Urinary bladder (tissue), 4 donors: ENCODE results near the gene NPAS3. TPM values are rescaled to one million over a fixed set of nuclear protein-coding genes. Genes with fewer than 3 reads are reported as not detected.

Experiments used
- DNase-seq: peaks from one replicate; pipeline ENCODE4 v3.0.0-alpha.2; 2015; ENCODE audit errors: extremely low spot score
- H3K27ac ChIP-seq: one replicate; pipeline ENCODE4 v1.5.1; 2013; ENCODE audit warnings: low read depth, mild to moderate bottlenecking, moderate library complexity
- H3K36me3 ChIP-seq: one replicate; pipeline ENCODE4 v1.6.1; 2013; ENCODE audit warnings: mild to moderate bottlenecking, moderate library complexity; ENCODE audit not compliant: insufficient read depth
- H3K4me1 ChIP-seq: one replicate; pipeline ENCODE4 v1.6.1; 2013; ENCODE audit warnings: mild to moderate bottlenecking, moderate library complexity; ENCODE audit not compliant: insufficient read depth
- H3K4me3 ChIP-seq: one replicate; pipeline ENCODE4 v1.5.1; 2013; ENCODE audit warnings: low read depth, low read length
- WGBS: extraction: QIAGEN DNeasy Blood & Tissue Kit; methylation state at CpG from one replicate; pipeline ENCODE4 v1.1.7; 2013; 5-methylcytosine and 5-hydroxymethylcytosine counted together
- polyA plus RNA-seq: library from polyadenylated mRNA; stranded (reverse); fragments of 200-250 nt; gene quantifications from one replicate; pipeline ENCODE4 v1.2.3, GENCODE V29; 2013
- total RNA-seq: library from RNA; depleted of rRNA; stranded (reverse); fragments of >200 nt; gene quantifications from one replicate; pipeline ENCODE4 v1.2.3, GENCODE V29; 2014
- donor health status: healthy with polysubstance abuse.
- donor health status: healthy.

The NPAS3 gene
- total and polyA plus RNA-seq, 2 donors, result 1.0 to 7.1 TPM

DNA sequence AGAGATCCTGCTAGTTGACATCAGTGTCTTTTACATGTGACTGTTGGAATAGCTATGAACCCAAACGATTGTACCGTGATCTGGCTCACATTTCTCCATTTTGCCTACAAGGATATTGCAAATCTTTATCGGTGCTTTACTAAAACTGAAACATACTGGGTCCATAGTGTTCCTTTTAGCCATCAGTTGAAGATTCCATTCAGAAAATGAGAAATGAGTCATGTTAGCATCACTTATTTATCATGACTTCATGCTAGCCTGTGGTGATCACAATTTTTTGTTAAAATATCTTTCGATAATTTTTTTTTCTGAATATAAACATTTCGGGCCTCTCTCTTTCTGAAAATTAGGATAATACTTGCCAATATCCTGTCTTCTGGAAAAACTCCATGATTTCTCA lies 801.9 kb downstream of the NPAS3 start:
- 87% methylated on average over 5 of the region's 5 CpGs for WGBS
- H3K36me3 ChIP-seq, result no peaks in the 10 kb centered on the region

DNA sequence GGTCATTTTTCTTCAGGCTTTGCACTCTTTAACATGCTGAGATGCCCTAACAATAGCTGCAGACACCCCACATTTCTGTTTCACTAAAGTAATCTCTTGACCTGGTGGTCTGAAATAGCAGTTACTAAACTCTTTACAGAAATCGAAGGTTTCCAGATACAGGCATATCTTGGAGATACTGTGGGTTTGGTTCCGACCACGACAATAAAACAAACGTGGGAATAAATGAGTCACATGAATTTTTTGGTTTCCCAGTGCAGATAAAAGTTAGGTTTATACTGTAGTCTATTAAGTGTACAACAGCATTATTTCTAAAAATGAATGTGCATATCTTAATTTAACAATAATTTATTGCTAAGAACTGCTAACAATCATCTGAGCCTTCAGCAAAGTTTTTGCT lies 803.5 kb downstream of the NPAS3 start:
- 76% methylated on average over 4 of the region's 4 CpGs for WGBS
- H3K27ac ChIP-seq, result no peak overlapping the region
- no peaks in the 10 kb centered on the region for H3K4me1 ChIP-seq
- H3K4me3 ChIP-seq, result no peak overlapping the region
- H3K36me3 ChIP-seq, result no peaks in the 10 kb centered on the region
- DNase-seq, result no peak

More for the DNA sequence above, 801.9 kb downstream of the NPAS3 start:
- Histone ChIP-seq H3K27ac (no peak overlapping the region), H3K4me3 (no peak overlapping the region), H3K4me1 (no peaks in the 10 kb centered on the region)
- DNase-seq, result no peak

DNA sequence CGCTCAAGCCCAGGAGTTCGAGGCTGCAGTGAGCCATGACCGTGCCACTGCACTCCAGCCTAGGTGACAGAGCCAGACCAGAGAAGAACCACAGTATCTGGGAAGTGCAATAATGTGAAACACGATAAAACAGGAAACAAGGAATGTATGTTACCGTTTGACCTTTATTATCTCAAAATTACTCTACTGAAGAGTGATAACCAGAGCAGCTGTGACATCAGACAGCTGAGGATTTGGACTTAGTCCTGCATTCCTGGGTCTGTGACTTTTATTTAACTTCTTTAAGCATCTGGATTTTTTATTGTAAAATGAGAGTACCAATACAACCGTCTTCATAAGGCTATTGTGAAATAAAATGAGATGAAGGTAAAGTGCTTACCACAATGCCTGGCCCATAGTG lies 806.5 kb downstream of the NPAS3 start:
- no peaks in the 10 kb centered on the region for H3K4me1 ChIP-seq
- no peaks in the 10 kb centered on the region for H3K36me3 ChIP-seq
- WGBS, result 63% methylated on average over 6 of the region's 6 CpGs
- H3K27ac ChIP-seq, result no peak overlapping the region
- no peak for DNase-seq
- no peak overlapping the region for H3K4me3 ChIP-seq

DNA sequence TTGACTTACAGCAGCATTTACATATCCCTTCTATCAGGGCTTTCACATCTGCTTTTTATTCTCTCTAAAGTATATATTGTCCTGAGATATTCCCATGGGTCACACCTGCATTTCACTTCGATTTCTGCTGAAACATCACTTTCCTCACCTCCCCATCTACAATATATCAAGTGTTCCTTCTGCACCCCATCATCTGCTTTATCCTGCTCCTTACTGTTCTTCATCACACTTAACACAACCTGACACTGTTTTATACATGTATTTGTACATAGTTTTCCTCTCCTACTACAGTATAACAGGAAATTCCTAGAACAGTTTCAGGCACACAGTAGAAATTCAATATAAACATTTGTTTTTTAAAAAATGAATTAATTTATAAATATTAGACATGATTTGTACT lies 809.1 kb downstream of the NPAS3 start:
- DNase-seq, result no peak
- H3K4me3 ChIP-seq, result no peak overlapping the region
- 69% methylated on average over 1 of the region's 1 CpG for WGBS
- no peak overlapping the region for H3K27ac ChIP-seq
- no peaks in the 10 kb centered on the region for H3K4me1 ChIP-seq
- H3K36me3 ChIP-seq, result no peaks in the 10 kb centered on the region

DNA sequence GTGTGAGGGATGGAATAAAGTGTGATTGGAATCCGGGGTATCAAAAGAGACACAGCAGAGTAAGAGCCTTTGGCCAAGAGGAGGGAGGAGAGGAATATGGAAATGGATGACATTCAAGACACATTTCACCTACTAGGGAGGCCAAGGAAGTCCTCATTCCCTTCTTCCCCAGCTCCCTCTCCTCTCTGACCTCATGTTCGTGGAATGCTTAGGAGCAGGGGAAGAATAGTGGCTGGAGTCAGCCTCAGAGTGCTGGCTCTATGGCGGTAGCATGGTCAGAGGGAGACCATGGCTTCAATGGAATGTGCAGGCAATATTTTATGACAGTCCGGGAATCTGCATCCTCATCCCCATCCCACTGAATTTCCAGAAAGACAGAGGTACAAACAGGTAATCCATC lies 815.6 kb downstream of the NPAS3 start:
- H3K4me1 ChIP-seq, result no peaks in the 10 kb centered on the region
- no peak overlapping the region for H3K27ac ChIP-seq
- H3K4me3 ChIP-seq, result no peak overlapping the region
- DNase-seq, result no peak
- no peaks in the 10 kb centered on the region for H3K36me3 ChIP-seq
- WGBS, result 74% methylated on average over 4 of the region's 4 CpGs

DNA sequence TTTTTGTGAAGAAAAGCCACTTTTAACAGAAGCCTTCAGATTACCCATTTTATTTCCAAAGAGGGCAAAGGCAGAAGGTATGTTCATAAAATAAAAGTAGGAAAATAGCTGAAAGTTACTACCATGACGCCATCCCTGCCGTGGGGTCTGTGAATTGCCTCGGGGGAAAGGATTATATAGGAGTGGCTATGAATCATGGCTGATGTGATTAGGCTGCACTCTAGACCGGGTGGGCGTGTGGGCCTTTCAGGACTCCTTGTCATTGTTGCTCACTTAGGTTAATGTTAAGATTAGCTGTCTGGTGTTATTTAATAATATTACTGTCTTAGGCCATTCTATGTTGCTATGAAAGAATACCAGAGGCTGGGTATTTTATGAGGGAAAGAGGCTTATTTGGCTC lies 816.7 kb downstream of the NPAS3 start:
- Histone ChIP-seq H3K36me3 (no peaks in the 10 kb centered on the region), H3K27ac (no peak overlapping the region), H3K4me1 (no peaks in the 10 kb centered on the region), H3K4me3 (no peak overlapping the region)
- no peak for DNase-seq
- 82% methylated on average over 5 of the region's 5 CpGs for WGBS

DNA sequence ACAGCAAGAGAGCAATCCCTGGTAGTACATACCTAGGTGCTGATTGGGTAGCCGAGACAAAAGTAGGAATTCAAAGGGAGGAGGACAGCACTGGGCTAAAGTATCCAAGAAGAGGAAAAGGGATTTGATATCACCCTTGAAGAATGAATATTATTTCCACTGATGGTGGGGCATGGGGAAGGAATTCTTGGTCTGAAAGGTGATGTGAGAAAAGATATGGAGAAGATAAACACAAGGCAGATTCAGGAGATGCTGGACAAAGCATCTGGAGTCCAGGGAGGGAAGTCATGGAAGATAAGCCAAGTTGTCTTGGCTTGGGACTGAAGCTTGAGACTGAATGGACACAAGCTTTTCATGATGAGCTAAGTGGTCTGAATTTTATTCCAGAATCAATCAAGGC lies 818.2 kb downstream of the NPAS3 start:
- no peaks in the 10 kb centered on the region for H3K4me1 ChIP-seq
- no peaks in the 10 kb centered on the region for H3K36me3 ChIP-seq
- WGBS, result 96% methylated on average over 1 of the region's 1 CpG
- no peak overlapping the region for H3K27ac ChIP-seq
- H3K4me3 ChIP-seq, result no peak overlapping the region
- DNase-seq, result no peak

DNA sequence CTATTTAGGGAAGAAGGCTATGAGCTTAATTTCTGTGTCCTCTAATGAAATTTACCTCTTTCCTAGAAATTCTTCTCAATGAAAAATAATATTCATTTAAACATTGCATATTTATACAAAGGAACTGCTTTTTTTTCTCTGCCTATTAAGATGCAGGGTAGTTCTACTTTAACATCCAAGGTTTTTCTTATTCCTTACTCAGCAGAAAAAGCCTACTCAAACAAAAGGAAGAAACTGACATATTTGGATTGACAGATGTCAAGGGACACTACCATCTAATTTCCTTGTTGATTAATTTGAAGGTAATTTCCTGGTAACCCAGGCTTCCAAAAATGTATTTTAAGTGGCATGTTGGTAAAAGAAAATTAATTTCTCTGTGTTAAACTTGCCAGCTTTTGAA lies 819.9 kb downstream of the NPAS3 start:
- H3K36me3 ChIP-seq, result no peaks in the 10 kb centered on the region
- no peak overlapping the region for H3K4me3 ChIP-seq
- no peaks in the 10 kb centered on the region for H3K4me1 ChIP-seq
- H3K27ac ChIP-seq, result no peak overlapping the region
- DNase-seq, result no peak

DNA sequence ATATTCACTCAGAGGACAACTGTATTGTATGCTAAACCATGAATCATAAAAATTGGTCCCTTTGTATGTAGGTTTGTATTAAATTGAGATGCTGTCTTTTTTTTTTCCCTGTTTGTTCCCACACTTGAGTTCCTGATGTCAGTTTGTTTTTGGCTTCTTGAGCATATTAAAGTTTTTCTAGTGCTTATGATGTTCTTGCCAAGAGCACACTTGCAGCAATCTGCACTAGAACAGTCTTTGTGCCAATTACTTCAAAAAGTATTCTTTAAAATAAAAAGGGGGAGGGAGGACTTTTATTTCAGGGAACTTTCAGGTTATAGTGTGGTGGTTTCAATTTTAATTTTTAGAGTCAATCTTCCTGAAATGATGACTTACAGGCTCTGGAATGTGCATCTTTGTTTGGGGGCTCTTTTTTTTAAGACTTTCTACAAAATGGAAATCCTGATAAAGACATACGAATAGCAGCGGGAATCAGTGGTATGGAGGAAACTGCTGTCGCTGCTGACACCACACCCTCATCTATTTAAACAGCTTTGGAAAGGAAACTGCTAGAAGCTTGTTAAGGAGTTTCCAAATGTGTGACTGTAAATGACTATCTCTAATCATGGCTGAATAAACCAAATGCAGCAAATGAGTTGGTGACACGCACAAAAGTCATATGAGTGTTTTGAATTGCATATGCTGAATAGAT lies 823.6 kb downstream of the NPAS3 start:
- no peak for DNase-seq
- Histone ChIP-seq H3K27ac (no peak overlapping the region), H3K36me3 (no peaks in the 10 kb centered on the region), H3K4me3 (no peak overlapping the region), H3K4me1 (no peaks in the 10 kb centered on the region)
- WGBS, result 33% methylated on average over 4 of the region's 4 CpGs

DNA sequence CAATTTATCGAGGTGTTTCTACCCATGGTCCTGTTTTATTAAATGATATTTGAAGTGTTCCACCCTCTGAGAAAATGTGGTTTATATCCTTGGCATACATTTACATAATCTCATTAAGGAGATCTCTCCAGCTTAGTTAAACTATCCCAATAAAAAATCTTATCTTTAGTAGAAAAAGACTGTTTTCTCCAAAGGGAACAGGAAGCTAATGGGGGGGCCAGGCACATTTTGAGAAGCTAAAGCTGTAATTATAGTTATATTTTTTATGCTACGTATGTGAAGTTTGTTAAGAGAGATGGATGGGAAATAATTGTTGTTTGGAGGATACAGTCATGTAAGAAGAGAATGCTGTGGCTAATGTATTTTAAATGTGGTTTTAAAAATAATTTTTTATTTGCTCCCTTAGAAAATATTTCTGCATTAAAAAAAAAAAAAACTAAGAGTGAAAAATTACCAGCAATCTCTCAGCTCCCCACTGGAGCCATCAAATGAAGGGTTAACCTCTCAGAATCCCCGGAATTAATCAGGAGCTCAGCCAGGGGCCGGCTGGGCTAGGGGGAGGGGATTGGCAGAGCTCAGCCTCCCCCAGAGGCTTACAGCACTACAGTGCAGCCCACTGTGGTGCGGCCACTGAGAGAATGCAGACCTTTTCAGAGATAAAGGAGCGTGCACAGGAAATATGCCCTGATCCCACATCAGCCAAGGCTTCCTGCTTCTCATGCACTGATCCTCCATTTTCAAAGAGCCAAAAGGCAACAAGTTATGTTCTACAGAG lies 826.4 kb downstream of the NPAS3 start:
- no peak overlapping the region for H3K27ac ChIP-seq
- no peaks in the 10 kb centered on the region for H3K4me1 ChIP-seq
- H3K4me3 ChIP-seq, result no peak overlapping the region
- H3K36me3 ChIP-seq, result no peaks in the 10 kb centered on the region
- WGBS, result 20% methylated on average over 6 of the region's 6 CpGs
- no peak for DNase-seq

DNA sequence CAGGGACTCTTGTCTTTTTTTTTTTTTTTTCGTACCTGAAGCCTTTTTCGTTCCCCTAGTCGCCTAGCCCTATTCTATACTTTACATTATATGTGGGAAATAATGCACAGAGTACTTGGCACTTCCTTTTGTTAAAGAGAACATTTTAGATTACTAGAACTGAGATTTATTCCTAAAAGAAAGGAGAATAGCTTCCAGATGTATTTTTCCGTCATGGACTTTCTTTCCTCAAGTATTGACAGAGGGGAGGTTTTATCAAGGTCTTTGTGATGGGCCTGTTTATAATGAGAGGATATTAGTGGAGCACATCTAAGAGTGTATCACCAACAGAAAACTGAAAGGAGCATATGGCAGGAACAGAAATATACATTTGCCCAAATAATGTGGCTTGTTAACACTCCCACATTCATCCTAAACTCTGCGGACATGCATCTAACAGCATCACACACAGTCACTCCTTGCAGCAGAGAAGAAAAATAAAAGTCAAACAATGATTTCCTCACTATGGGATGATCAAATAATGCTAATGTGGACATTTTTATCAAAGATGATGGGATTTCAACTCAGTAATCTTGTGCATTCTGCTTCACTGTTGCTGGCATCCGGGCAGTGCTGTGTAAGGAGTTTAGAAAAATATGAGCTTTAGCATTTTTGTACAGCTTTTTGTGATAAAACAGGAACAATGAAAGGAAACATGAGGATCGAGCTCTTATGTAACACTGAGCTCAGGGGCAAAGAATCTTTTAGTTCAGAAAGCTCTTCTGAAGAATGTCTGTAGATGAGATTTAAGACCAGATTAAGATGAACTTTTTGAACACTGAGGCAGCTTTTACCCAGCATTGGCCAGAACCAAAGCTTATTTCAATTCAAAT lies 829.1 kb downstream of the NPAS3 start:
- DNase-seq, result no peak
- no peaks in the 10 kb centered on the region for H3K36me3 ChIP-seq
- H3K27ac ChIP-seq, result no peak overlapping the region
- H3K4me1 ChIP-seq, result no peaks in the 10 kb centered on the region
- WGBS, result 74% methylated on average over 7 of the region's 7 CpGs
- no peak overlapping the region for H3K4me3 ChIP-seq

DNA sequence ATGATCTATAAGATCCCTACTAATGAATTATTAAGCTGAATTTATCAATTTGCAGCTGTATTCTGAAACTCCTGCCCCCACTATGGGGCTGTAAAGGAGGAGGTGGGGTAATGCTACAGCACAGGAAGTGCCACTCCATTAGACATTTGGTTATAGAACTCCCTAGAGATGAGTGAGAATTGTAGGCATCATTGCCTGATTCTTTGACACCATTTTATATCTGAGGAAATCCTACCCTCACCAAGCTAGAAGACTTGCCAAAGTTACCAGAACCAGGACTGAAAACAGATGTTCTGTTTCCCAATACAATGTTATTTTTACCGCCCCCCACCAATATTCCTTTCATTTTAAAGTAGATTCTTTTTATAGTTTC lies 829.8 kb downstream of the NPAS3 start:
- no peak overlapping the region for H3K27ac ChIP-seq
- H3K4me1 ChIP-seq, result no peaks in the 10 kb centered on the region
- 52% methylated on average over 1 of the region's 1 CpG for WGBS
- H3K4me3 ChIP-seq, result no peak overlapping the region
- H3K36me3 ChIP-seq, result no peaks in the 10 kb centered on the region
- no peak for DNase-seq

DNA sequence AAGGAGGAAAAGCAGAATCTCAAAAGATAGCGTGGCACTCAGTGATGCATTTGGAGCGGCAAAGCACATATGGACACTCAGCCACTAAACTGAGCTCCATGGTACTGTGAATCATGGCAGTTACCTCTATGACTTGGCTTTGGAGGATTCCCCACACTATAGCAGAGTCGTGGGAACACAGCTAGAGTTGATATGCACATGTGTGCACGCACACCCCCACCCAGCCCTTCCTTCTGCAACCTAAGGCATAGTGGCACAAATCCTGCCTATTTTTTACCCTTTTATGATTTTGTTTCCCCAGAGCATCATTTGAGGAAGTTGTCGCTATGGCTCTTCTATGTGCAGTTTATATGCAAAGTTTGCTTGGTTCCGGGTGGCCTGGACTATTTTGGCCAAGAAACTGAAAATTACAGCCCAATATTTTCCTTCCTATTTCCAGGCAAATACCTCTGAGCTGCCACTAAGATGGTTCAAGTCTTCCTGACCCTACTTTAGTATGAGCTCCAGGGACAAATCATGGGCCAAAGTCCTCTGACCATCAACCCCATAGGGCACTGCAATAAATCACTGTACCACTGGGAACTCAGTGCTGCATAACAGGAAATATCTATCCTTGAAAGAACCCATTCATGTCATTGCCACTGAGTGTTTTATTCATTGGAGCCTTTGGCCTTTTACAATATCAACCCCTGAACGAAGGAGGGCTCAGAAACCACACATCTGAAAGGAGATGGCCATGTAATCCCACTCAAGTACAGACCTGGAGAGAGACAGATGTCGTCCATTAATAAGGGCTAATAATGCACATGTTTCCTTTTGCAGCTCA lies 834.7 kb downstream of the NPAS3 start:
- Histone ChIP-seq H3K27ac (no peak overlapping the region), H3K4me3 (no peak overlapping the region), H3K4me1 (no peaks in the 10 kb centered on the region), H3K36me3 (no peaks in the 10 kb centered on the region)
- DNase-seq, result no peak
- 92% methylated on average over 8 of the region's 8 CpGs for WGBS
